SH-SY5Y (cell line): ENCODE data around the gene SEC24A.
A peak's percentile ranks its signal among the peaks of the same experiment; 100 is the strongest.

Experiments
- GATA2 ChIP-seq: IDR thresholded peaks from 2 replicates; pipeline ENCODE4 v1.6.1; 2011; ENCODE audit warnings: mild to moderate bottlenecking, low read depth, low read length
- GATA3 ChIP-seq: IDR thresholded peaks from 2 replicates; pipeline ENCODE4 v1.6.1; 2011; ENCODE audit warnings: low read depth, mild to moderate bottlenecking, low read length, moderate library complexity

Gene SEC24A

DNA sequence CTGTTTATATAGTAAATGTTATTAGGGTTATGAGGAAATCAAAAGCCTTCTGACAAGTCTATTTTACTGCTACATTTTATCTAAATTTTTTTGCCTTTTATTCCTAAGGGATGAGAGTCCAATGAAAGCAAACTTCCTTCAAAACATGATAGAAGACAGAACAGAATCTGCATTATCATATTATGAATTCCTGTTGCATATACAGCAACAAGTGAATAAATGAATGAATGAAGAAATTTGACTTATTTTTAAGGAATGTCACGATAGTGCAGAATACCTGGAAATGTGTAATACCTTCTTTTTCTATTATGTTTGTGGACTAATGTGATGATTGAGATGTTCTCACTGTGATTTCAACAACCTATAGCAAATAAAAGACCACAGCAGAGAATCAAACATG is 76.3 kb downstream of the SEC24A start:
- TF ChIP-seq GATA3: no peak
- no peak for TF ChIP-seq GATA2

DNA sequence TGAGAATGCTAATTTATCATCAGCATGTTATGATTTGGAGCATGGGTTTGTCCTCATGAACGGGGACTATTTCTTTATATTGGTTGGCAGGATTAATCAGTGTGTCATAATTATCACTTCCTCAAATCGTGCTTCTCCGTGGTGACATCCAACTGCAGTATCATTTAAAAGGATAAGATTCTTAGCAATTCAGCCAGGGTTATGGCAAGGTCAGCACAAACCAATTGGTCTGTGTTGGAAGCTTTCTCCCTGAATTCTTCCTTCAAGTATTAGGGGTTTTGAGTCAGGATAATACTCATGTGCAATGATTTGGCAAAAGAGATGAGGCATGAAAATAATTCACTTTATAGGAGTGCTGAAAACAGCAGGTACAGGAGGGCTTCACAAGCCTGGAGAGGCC is 84.2 kb downstream of the SEC24A start:
- TF ChIP-seq GATA3 (no peak), GATA2 (no peak)

DNA sequence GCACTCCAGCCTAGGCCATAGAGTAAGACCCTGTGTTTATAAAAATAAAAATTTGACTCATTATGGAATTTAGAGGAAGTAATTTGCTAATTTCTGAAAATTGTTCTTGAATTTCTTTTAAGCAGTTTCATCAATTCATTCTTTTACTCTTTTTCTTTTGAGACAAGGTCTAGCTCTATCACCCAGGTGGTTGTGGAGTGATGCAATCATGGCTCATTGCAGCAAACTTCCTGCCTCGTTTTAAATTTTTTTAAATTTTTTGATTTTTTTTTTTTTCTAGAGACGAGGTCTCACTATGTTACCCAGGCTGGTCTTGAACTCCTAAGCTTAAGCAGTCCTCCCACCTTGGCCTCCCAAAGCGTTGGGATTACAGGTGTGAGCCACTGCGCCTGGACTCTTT is 86.7 kb downstream of the SEC24A start:
- TF ChIP-seq GATA3 (no peak), GATA2 (no peak)

GRCh38 chr5:134736173-134736812 is 87.7 kb downstream of the SEC24A start:
- TF ChIP-seq GATA3 (no peak), GATA2 (no peak)

- TF ChIP-seq GATA2: no peak
- TF ChIP-seq GATA3: no peak
These were observed 89.8 kb downstream of the SEC24A start, which contains the start of gene CAMLG for GRCh38 chr5:134738133-134738962. Gene CAMLG, plus strand, starts transcription at chr5:134738548. Its CDS starts 73 bp downstream, at chr5:134738621.

- TF ChIP-seq GATA2: no peak
- TF ChIP-seq GATA3: no peak
These were observed 90.5 kb downstream of the SEC24A start for GRCh38 chr5:134738963-134739661.

DNA sequence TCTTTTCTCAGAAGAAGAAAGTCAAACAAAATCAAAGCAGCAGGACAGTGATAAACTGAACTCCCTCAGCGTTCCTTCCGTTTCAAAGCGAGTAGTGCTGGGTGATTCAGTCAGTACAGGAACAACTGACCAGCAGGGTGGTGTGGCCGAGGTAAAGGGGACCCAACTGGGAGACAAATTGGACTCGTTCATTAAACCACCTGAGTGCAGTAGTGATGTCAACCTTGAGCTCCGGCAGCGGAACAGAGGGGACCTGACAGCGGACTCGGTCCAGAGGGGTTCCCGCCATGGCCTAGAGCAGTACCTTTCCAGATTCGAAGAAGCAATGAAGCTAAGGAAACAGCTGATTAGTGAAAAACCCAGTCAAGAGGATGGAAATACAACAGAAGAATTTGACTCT is 92.5 kb downstream of the SEC24A start:
- TF ChIP-seq GATA3: no peak
- no peak for TF ChIP-seq GATA2

- TF ChIP-seq GATA3: no peak
- no peak for TF ChIP-seq GATA2
These were observed 93.5 kb downstream of the SEC24A start for GRCh38 chr5:134742134-134742533.

GRCh38 chr5:134749415-134749814 is 100.8 kb downstream of the SEC24A start:
- no peak for TF ChIP-seq GATA3
- TF ChIP-seq GATA2: no peak

GRCh38 chr5:134758176-134758503 is 109.6 kb downstream of the SEC24A start:
- no peak for TF ChIP-seq GATA3
- no peak for TF ChIP-seq GATA2

- no peak for TF ChIP-seq GATA3
- TF ChIP-seq GATA2: peak; percentile 11; the same call in 1 of the 2 replicates
These were observed 110.1 kb downstream of the SEC24A start, which contains the start of gene DDX46 for GRCh38 chr5:134758504-134759341. Gene DDX46, plus strand, starts transcription at chr5:134758779. Its CDS starts 160 bp downstream, at chr5:134758939.

DNA sequence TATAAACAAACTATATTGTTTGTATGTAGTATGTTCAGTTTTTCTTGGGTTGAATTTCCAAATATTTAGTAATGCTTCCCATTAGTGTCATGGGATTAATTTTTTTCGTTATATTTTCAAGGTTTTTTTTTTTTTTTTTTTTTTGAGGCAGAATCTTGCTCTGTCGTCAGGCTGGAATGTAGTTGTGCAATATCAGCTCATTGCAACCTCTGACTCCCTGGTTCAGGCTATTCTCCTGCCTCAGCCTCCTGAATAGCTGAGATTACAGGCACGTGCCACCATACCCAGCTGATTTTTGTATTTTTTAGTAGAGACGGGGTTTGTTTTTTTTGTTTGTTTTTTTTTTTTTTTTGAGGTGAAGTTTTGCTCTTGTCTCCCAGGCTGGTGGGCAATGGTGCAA is 120.6 kb downstream of the SEC24A start:
- TF ChIP-seq GATA2 (no peak), GATA3 (no peak)

GRCh38 chr5:134772461-134773125 is 124.0 kb downstream of the SEC24A start:
- TF ChIP-seq GATA3 (no peak), GATA2 (no peak)
